NCI-H1436 treated with DMSO at 0.1 percent for 48 hours (cell line): ENCODE results near the gene TRAPPC11.

Source experiments
- DNase-seq: peaks from one replicate; lab custom pipeline; 2025; lab: John Stamatoyannopoulos, UW

The TRAPPC11 gene

DNA sequence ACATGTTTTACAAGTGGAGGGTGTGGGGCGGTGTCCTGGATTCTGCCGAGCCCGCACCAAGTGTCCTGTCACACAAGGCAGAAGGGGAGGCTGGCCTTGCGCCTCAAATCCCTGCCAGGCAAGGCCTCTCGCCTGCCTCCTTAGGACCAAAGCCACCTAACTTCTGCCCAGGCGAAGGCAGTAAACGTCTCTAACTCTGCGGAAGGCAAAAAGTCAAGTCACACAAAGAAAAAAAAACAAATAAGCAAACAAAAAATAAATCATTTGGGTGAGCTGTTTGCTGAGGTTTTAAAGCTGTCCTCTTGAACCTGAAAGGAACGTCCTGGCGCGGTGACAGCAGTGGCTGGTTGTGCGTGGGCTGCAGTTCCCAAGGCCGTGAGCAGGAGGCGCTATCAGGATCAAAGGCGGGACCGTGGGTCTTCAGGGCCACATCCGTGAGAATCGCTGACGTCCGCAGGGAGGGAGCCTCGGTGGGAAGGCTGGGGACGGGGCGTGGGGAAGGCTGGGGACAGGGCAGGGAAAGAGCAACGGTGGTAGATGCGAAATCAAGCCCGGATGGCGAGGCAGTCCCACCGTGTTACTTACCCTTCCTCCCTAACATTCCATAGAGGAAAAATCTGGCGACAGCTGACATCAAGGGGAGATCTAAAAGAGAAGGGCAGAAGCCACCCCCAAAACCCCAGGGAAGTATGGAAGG, 99.1 kb downstream of the TRAPPC11 start:
- no peak for DNase-seq

DNA sequence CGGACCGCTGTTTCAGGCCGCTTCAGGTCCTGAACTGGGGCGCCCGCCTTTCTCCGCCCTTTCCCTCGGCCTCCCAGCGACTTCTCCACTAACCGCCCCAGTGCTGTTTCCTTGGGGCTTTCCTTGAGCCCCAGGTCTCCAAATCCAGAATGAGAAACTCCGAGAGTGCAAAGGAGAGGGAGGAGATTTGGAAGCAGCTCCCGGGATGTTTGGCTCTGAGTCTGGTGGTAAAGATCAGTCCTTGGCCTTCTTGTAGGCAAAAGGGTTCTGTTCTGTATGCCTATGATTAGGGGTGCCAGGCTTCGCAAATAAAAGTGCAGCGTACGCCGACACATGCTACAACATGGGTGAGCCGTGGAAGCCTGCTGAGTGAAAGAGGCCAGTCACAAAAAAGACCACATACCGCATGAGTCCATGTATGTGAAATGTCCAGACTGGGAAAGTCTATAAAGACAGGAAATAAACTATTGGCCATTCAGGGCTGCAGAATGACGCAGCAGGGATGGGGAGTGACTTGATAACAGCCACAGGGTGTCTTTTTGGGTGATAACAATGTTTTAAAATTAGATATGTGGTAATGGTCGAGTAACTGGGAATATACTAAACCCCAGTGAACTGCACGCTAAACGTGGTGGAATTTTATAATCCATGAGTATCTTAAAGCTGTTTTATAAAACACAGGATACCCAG, 99.8 kb downstream of the TRAPPC11 start:
- DNase-seq = no peak

DNA sequence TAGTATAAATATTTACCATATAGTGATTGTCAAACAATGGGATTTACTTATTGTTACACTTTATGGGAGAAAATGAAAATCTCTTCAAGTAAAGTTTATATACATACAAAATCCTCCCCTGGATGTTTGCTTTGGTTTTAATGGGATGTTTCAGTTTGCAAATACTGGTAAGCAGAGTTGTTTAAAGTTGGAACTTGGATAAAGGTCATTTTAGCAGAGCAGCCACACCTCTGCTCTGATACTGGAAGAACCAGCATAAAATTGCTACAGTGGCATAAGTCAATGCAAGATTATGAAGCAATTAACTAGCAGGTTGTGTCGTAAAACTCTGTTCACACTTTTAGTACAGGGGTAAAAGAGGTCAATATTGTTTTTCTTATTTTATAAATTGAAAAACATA, 101.2 kb downstream of the TRAPPC11 start:
- DNase-seq = no peak
